GM18909 (cell line): ENCODE data around the gene XRRA1.
"Not testable (repeated sequence)": the region's sequence is repeated elsewhere in the genome, so short reads cannot be mapped to it uniquely, and the experiment has no call there.

Experiments
- ATAC-seq: cut with Tn5 transposase; IDR thresholded peaks from one replicate; pipeline ENCODE4 v1.9.1; 2021; ENCODE audit warnings: mild to moderate bottlenecking; ENCODE audit not compliant: unreplicated experiment, poor library complexity

Gene XRRA1

GRCh38 chr11:74909812-74910211, 39.1 kb downstream of the XRRA1 start:
- ATAC-seq: no peak

- no peak for ATAC-seq
These were observed 39.5 kb downstream of the XRRA1 start for GRCh38 chr11:74909385-74909784.

DNA sequence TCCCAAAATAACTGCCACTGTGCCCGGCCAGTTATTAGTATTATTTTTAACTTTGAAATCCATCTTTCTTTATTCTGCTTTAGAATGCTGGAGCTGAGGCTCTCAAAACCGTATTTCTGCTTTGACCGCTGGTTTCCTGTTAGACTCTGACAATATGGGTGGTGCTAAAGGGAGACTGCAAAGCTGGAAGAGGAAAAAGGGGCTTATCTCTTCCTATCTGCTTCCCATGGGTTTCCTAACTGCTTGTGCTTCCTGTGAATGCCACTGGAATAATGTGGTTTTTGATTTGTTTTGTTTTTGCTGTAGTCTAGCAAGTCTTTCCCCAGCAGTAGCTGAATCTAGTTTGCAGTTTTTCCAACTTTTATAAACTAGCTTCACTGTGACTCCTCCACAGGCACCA, 43.6 kb downstream of the XRRA1 start:
- ATAC-seq: no peak

DNA sequence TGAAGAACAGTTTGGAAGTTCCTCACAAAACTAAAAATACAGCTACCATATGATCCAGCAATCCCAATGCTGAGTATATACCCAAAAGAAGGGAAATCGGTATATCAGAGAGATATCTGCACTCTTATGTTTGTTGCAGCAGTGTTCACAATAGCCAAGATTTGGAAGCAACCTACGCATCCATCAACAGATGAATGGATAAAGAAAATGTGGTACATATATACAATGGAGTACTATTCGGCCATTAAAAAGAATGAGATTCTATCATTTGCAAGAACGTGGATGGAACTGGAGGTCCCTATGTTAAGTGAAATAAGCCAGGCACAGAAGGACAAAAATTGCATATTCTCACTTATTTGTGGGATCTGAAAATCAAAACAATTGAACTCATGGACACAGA, 46.5 kb downstream of the XRRA1 start:
- no peak for ATAC-seq

- ATAC-seq: no peak
These were observed 52.6 kb downstream of the XRRA1 start for GRCh38 chr11:74896311-74896710.

GRCh38 chr11:74895340-74896116, 53.4 kb downstream of the XRRA1 start:
- ATAC-seq: no peak

DNA sequence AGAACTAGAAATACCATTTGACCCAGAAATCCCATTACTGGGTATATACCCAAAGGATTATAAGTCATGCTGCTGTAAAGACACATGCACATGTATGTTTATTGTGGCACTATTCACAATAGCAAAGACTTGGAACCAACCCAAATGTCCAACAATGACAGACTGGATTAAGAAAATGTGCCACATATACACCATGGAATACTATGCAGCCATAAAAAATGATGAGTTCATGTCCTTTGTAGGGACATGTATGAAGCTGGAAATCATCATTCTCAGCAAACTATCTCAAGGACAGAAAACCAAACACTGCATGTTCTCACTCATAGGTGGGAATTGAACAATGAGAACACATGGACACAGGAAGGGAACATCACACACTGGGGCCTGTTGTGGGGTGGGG, 55.9 kb downstream of the XRRA1 start:
- ATAC-seq: not testable (repeated sequence)

- no peak for ATAC-seq
These were observed 71.8 kb downstream of the XRRA1 start for GRCh38 chr11:74877132-74877531.

DNA sequence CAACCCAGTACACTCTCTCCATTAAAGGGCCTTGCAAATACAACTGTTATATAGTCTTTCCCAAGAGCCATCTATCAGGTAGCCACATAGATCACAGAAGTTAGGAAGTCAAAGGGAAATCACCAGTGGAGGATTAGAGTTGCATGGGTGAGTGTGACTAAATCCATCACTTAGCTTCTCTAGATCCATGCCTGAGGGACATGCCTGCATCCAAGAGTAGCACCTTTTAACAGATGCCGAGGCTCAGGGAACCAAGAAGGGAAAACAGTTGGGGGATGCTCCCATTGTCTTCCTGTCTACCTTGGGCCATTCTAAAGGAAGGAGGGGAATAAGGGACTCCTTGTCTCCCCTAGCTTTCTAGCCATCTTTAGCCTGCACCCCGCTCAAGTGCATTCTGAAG, 77.9 kb downstream of the XRRA1 start:
- no peak for ATAC-seq

GRCh38 chr11:74870485-74870884, 78.4 kb downstream of the XRRA1 start:
- no peak for ATAC-seq

- ATAC-seq: no peak
These were observed 82.3 kb downstream of the XRRA1 start for GRCh38 chr11:74866557-74866956.

DNA sequence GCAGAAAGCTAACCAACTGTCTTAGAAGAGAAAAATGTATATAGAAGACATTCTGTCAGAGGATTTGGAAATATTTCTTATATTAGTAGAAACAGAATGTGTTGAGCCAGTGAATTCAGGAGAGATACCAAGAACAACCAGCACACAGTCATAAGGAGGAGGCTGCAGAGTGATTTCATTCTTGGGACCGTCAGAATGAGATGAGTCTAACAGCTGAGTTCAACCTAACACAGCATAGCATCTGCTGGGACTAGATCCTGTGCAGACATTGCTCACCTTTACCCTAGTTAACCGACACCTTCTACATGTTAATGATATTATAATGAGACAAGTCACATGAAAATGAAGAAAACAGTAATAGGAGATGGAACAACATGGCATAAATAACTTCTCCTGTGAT, 85.5 kb downstream of the XRRA1 start:
- ATAC-seq: no peak

DNA sequence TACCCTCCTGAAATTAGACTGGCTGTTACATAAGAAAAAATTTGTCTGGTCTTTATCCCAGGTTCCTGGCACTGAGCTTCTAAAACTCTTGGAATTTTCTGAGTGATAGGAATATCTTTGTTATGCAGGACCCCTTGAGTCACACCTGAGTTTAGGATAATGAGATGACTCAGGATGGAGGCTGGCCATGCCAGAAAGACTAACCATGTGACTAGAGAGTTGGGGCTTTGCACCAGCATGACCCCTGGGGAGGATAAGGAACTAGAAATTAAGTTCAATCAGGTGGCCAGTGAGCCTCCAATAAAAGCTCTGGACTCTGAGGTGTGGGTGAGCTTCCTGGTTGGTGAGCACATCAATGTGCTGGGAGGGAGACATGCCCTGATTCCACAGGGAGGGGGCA, 88.1 kb downstream of the XRRA1 start:
- no peak for ATAC-seq

DNA sequence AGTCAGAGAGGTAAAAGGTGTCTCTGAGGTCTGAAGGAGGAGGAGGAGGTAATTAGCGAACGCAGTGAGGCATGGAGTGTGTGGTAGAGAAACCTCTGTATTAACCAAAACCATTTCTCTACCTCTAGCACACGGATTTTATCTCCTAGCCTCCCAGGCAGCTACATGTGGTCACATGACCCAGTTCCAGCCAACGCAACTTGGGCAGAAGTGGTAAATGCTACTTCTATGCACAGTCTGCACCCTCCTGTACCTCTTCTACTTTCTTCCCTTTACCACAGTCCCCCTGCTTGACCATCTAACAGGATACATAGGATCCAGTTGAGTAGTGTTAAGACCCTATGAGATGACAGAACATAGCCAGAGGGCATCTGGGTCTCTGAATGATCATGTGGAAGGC, 95.7 kb downstream of the XRRA1 start:
- no peak for ATAC-seq

DNA sequence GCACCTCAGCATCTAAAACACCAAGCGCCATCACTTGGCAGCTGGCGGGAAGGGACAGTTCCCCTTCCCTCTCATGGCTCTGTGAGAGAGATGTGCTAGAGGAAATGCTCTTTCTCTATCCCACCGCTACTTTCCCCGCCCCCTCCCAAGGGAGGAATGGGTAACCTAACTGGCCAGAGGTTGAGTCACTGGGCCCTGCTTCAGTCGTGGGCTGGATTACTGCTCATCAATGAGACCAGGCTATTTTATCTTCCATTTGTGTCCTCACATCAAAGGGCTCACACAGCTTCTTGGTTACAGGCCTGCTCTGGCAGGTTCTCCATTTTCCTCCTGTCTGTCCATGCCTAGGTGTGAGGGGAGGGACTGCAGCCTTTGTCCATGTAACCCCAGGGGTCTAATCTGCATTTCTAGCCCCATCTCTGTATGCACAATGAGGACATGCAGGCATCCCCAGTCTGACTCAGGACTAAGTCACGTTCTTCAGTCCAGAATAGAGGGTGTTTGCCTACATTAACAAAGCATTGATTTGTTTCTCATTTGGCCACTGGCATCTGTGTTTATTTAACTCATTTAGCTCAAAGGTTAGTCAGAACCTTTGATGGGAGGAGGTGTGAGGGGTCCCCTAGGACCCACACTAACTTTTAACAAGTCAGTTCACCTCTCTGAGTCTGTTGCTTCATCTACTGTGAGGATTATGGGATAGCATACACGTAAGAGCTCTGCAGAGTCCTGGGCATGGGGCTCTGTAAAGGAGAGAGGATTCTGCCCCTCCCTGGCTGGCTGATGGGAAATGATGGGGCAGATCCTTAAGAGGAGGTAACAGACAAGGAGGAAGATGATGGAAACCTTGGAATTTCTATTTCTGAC, 99.1 kb downstream of the XRRA1 start:
- no peak for ATAC-seq

DNA sequence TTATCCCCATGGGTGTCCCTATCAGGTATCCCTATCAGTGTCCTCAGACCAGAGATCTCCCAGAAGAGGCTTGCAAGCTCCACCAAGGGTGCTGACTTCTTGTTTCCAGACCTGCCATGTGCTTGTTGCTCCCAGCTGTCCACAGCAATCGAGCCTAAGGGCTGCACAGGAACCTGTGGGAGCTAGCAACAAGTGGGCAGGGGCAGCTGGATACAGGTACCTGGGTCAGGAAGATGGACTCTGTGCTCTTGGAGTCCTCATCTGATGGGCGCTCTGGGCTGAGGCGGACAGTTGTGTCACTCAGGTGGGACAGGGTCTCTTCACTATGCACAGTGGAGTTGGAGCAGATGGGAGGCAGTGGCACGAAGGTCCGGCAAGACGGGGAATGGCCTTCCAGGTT, 101.0 kb downstream of the XRRA1 start:
- ATAC-seq: no peak

GRCh38 chr11:74847395-74847794, 101.5 kb downstream of the XRRA1 start:
- no peak for ATAC-seq

GRCh38 chr11:74846770-74847169, 102.1 kb downstream of the XRRA1 start:
- no peak for ATAC-seq

GRCh38 chr11:74845978-74846517, 102.8 kb downstream of the XRRA1 start:
- no peak for ATAC-seq

- ATAC-seq: no peak
These were observed 104.0 kb downstream of the XRRA1 start for GRCh38 chr11:74844865-74845264.

- ATAC-seq: no peak
These were observed 104.8 kb downstream of the XRRA1 start for GRCh38 chr11:74844072-74844471.
